ENCODE results near the gene PHAF1. TPM values are rescaled to one million over a fixed set of nuclear protein-coding genes. Genes with fewer than 3 reads are reported as not detected.
A peak's percentile ranks its signal among the peaks of the same experiment; 100 is the strongest.

Gene PHAF1
- total RNA-seq, 1 experiment from 2014 or later, result 19.2 TPM

GRCh38 chr16:67101311-67102082 lies 8.2 kb upstream of the PHAF1 start:
- ChIA-PET RAD21 (ENCODE audit: low non-redundant PET in 1 of 2, low total read pairs in 2 of 2, uncharacterized antibody in 2 of 2, unreplicated experiment in 2 of 2) (interaction anchor here (0.7 to 1.1 kb wide), 2 partner anchors 73 to 84 kb away, joined by 3 to 4 read pairs; no protein-coding TSS in a partner anchor), POLR2A (no interaction called here)

More at GRCh38 chr16:67101311-67102082, 8.2 kb upstream of the PHAF1 start:
- Histone ChIP-seq H4K20me1 (ENCODE audit: insufficient read depth) (peaks cover 5% of the 10 kb centered on the region; the same call in 1 of the 2 replicates), H2AFZ (ENCODE audit: low read depth, low read length, poor library complexity, severe bottlenecking) (no peak overlapping the region), H3K4me3 (replicated peaks in 1 of 2; ENCODE audit: low read depth in 1 of 2, low read length in 2 of 2) (no peak overlapping the region), H3K9ac (ENCODE audit: low read length) (no peak overlapping the region), H3K9me3 (ENCODE audit: control insufficient read depth in 1 of 2, insufficient read depth in 1 of 2, low read depth in 1 of 2, low read length in 2 of 2) (no peaks in the 10 kb centered on the region), H3K4me1 (ENCODE audit: control insufficient read depth in 1 of 2, insufficient read depth in 2 of 2, low read length in 2 of 2) (peaks cover 0 to 6% of the 10 kb centered on the region in 2 experiments; a peak in 2 of 4 replicates), H3K4me2 (ENCODE audit: low read length) (no peak overlapping the region), H3K36me3 (ENCODE audit: control insufficient read depth in 1 of 2, insufficient read depth in 2 of 2, low read length in 2 of 2) (peaks cover 10 to 18% of the 10 kb centered on the region in 2 experiments; a peak in 3 of 4 replicates), H3K79me2 (ENCODE audit: insufficient read depth, low read length) (no peaks in the 10 kb centered on the region), H3K27ac (ENCODE audit: low read depth, low read length) (no peak overlapping the region), H3K27me3 (ENCODE audit: insufficient read depth, low read length) (no peaks in the 10 kb centered on the region), H3K9me2 (ENCODE audit: insufficient read depth) (no peaks in the 10 kb centered on the region)
- no TSS peak for BruUV-seq (replicated peaks)
- 0 out of 6 replicates have a peak, but pooled peaks of 1 of the 3 experiments have one; percentile 2 for TF ChIP-seq CTCF (IDR thresholded peaks at IDR 0.05 in 2 of 3, conservative IDR thresholded peaks at IDR 0.05 in 1 of 3; ENCODE audit: borderline replicate concordance in 1 of 3, insufficient read depth in 1 of 3, low read depth in 2 of 3, low read length in 2 of 3)
- TF ChIP-seq FOSL1 (IDR thresholded peaks at IDR 0.05; ENCODE audit: low read depth), result no peak
- TF ChIP-seq MAX (IDR thresholded peaks at IDR 0.05), result no peak
- TF ChIP-seq ELF1 (IDR thresholded peaks at IDR 0.05; ENCODE audit: borderline replicate concordance, low read depth), result no peak
- TF ChIP-seq POLR2AphosphoS5 (IDR thresholded peaks at IDR 0.05; ENCODE audit: low read depth, low read length), result no peak
- CTCF ChIA-PET, result interaction anchor here (1.9 to 2.6 kb wide), 2 partner anchors 69 to 83 kb away, joined by 4 to 26 read pairs; partner anchors contain the start of gene NOL3
- no peak for DNase-seq (ENCODE audit: low read depth, low spot score)
- 0 out of 2 replicates have a peak, but pooled peaks have one; percentile 12 for ATAC-seq
- intact Hi-C loops (cut with micrococcal nuclease), result loop anchor here (2.0 to 10.0 kb wide), 3 partner anchors 83 to 207 kb away; no protein-coding TSS in a partner anchor
